IPS-18a (cell line): ENCODE results near the gene TSSK2.

Experiments
- H3K27ac ChIP-seq: one replicate; pipeline ENCODE4 v1.5.1; 2013; ENCODE audit warnings: low read length
- H3K27me3 ChIP-seq: one replicate; pipeline ENCODE4 v1.6.1; 2013; ENCODE audit warnings: mild to moderate bottlenecking, low read length; ENCODE audit not compliant: control insufficient read depth, insufficient read depth
- H3K36me3 ChIP-seq: one replicate; pipeline ENCODE4 v1.6.1; 2013; ENCODE audit warnings: low read depth, low read length; ENCODE audit not compliant: control insufficient read depth
- H3K4me1 ChIP-seq: one replicate; pipeline ENCODE4 v1.6.1; 2013; ENCODE audit warnings: low read depth, low read length; ENCODE audit not compliant: control insufficient read depth
- H3K4me3 ChIP-seq: one replicate; pipeline ENCODE4 v1.5.1; 2013; ENCODE audit warnings: low read length
- H3K9ac ChIP-seq: one replicate; pipeline ENCODE4 v1.6.1; 2013; ENCODE audit warnings: mild to moderate bottlenecking, low read length, moderate library complexity
- H3K9me3 ChIP-seq: one replicate; pipeline ENCODE4 v1.6.1; 2013; ENCODE audit warnings: low read depth, low read length; ENCODE audit not compliant: control insufficient read depth

Gene TSSK2

DNA sequence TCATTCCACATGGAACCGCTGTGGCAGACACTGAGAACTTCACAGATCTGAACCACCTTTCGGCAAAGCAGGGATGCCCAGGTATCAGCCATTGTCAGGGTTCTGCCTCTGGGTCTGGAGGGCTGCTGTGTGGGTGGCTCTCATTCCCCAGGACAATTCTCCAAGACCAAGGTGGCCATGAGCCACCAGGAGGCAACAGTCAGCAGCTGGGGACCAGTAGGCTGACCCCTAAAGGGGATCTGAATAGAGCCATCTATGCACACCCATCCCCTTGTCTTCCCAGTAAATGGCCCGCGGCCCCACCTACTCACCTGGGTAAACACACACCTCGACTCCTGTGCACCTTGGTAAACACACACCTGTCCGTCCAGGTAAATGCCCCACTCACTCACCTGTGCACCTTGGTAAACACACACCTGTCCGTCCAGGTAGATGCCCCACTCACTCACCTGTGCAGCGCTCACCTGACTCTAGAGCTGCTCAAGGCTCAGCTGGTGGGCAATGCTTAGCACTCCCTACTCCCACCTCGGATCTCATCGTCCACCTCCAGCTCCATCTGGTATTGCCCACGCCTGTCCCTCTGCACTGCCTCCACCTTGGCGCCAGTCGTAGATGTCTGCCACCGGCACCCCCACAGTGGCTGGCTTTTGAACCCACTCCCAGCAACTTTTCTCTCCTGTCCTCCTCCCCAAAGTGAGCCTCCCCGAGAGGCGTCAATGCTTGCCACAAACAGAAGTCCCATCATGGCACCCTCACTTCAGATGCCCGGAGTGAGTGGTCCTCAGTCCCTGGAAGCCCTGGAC is 37.2 kb downstream of the TSSK2 start:
- Histone ChIP-seq H3K27ac (no peak overlapping the region), H3K27me3 (peaks cover 54% of the 10 kb centered on the region), H3K9ac (no peak overlapping the region), H3K4me1 (peaks cover 6% of the 10 kb centered on the region), H3K4me3 (no peak overlapping the region), H3K36me3 (no peaks in the 10 kb centered on the region), H3K9me3 (no peaks in the 10 kb centered on the region)

- Histone ChIP-seq H3K27ac (no peak overlapping the region), H3K4me1 (peaks cover 6% of the 10 kb centered on the region), H3K36me3 (peaks cover 6% of the 10 kb centered on the region), H3K9me3 (no peaks in the 10 kb centered on the region), H3K27me3 (peaks cover 54% of the 10 kb centered on the region), H3K4me3 (peak overlapping the region; percentile 42), H3K9ac (no peak overlapping the region)
Observed at GRCh38 chr22:19169002-19169946, 38.2 kb downstream of the TSSK2 start.

DNA sequence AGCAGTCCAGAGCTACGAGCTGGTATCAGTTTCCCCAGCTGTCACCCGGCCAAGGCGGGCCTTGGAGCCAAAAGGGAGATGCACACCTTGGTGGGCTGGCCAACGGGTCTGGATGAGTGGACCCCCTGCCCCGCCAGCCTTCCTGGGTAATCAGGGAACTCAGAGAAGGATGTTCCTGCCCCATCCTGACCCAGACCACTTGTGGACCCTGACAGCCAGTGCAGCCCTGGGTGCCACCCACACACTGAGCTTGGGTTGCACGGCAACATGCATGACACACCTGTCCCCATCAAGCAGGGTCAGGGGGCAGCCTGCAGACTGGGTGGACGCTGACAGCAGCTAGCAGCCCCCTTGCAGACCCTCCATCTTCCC is 38.8 kb downstream of the TSSK2 start:
- H3K9ac ChIP-seq, result no peak overlapping the region
- no peak overlapping the region for H3K27ac ChIP-seq
- H3K4me1 ChIP-seq, result peaks cover 11% of the 10 kb centered on the region
- H3K36me3 ChIP-seq, result peaks cover 6% of the 10 kb centered on the region
- H3K4me3 ChIP-seq, result peak overlapping the region; percentile 42
- H3K9me3 ChIP-seq, result no peaks in the 10 kb centered on the region
- H3K27me3 ChIP-seq, result peaks cover 54% of the 10 kb centered on the region

GRCh38 chr22:19172213-19173046 is 41.3 kb downstream of the TSSK2 start:
- Histone ChIP-seq H3K4me3 (peak overlapping the region; percentile 94), H3K9me3 (no peaks in the 10 kb centered on the region), H3K27ac (no peak overlapping the region), H3K36me3 (peaks cover 10% of the 10 kb centered on the region), H3K27me3 (peaks cover 36% of the 10 kb centered on the region), H3K4me1 (peaks cover 18% of the 10 kb centered on the region), H3K9ac (peak overlapping the region; percentile 94)

GRCh38 chr22:19173047-19174035 is 42.2 kb downstream of the TSSK2 start:
- Histone ChIP-seq H3K27me3 (peaks cover 27% of the 10 kb centered on the region), H3K36me3 (peaks cover 10% of the 10 kb centered on the region), H3K4me1 (peaks cover 18% of the 10 kb centered on the region), H3K9me3 (no peaks in the 10 kb centered on the region), H3K4me3 (peak overlapping the region; percentile 94), H3K9ac (no peak overlapping the region), H3K27ac (no peak overlapping the region)

DNA sequence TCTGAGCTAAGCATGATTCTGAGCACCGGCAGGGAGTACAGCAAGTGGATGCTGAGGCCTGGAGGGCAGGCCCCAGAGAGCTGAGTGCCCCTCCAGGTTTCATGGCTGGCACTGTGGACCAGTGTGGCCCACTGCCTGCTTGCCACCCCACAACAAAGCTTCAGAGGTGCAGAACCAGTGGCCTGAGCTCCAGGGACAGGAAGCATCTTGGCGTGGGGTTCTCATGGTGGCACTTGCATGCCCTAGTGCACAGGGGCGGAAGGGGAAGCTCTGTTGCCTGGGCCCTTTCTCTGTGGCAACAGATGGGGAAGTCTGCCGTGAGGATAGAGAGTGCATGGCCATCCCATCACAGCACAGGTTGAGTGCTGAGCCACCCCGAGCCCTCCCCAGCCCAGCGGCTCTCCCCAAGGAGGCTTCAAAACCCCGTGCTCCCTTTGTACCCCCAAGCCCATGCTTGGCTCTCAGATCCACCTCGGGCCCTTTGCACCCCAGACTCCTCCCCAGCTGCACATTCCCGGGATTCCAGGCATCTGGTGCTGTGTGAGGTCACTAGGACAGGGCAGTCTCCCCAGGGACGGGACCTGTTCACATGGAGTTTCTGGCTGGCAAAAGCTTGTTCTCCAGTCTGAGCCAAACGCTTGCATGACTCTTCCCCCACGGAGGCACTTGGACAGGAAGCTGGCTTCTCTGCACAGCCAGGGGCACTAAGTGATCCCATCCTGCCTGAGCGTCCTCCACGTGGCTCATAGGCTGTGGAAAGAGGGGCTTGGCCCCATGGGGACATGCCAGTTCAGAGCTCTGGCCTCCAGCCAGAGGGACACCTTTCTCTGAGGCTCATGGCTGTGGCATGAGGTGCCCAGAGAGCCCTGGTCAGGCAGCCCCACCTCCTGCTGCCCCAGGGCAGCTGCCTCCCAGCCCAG is 43.3 kb downstream of the TSSK2 start:
- H3K4me1 ChIP-seq, result peaks cover 18% of the 10 kb centered on the region
- H3K4me3 ChIP-seq, result no peak overlapping the region
- H3K36me3 ChIP-seq, result peaks cover 10% of the 10 kb centered on the region
- peak overlapping the region; percentile 22 for H3K27ac ChIP-seq
- no peaks in the 10 kb centered on the region for H3K9me3 ChIP-seq
- H3K9ac ChIP-seq, result no peak overlapping the region
- H3K27me3 ChIP-seq, result peaks cover 17% of the 10 kb centered on the region

DNA sequence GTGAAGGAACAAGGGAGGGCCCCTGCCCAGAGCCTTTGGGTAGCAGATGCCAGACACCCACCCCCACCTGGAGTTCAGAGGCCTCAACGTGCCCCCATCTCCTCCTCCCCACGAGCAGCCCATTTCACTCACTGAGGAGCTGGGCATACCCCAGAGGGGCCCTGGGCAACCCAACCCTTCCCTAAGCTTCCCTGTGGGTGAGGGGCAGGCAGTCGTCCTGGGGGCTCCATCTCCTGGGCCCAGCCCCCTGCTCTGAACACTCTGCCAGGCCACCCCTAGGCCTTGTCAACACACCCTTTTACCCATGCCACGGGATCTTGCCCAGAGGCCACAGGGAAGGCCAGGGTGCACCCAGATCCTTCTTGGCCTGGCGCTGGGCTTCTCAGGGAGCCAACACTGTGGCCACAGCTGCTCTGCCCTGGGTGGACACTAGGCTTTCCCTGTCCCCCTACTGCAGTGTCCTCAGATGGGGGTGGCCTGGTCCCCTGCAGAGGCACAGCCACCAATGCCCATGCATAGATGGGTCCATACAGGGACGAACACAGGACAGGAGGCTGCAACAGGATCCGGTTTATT is 44.0 kb downstream of the TSSK2 start:
- Histone ChIP-seq H3K27ac (no peak overlapping the region), H3K4me1 (peaks cover 18% of the 10 kb centered on the region)

GRCh38 chr22:19175602-19176174 is 44.6 kb downstream of the TSSK2 start:
- peaks cover 10% of the 10 kb centered on the region for H3K36me3 ChIP-seq
- H3K9ac ChIP-seq, result no peak overlapping the region
- H3K4me3 ChIP-seq, result no peak overlapping the region
- H3K27ac ChIP-seq, result no peak overlapping the region
- H3K4me1 ChIP-seq, result peaks cover 18% of the 10 kb centered on the region
- H3K9me3 ChIP-seq, result no peaks in the 10 kb centered on the region
- H3K27me3 ChIP-seq, result peaks cover 4% of the 10 kb centered on the region

More for the DNA sequence above, 44.0 kb downstream of the TSSK2 start:
- H3K4me3 ChIP-seq, result no peak overlapping the region
- no peak overlapping the region for H3K9ac ChIP-seq
- peaks cover 10% of the 10 kb centered on the region for H3K36me3 ChIP-seq
- peaks cover 9% of the 10 kb centered on the region for H3K27me3 ChIP-seq
- no peaks in the 10 kb centered on the region for H3K9me3 ChIP-seq

- no peaks in the 10 kb centered on the region for H3K9me3 ChIP-seq
- H3K9ac ChIP-seq, result no peak overlapping the region
- H3K36me3 ChIP-seq, result peaks cover 10% of the 10 kb centered on the region
- H3K4me1 ChIP-seq, result peaks cover 18% of the 10 kb centered on the region
- H3K27me3 ChIP-seq, result no peaks in the 10 kb centered on the region
- no peak overlapping the region for H3K4me3 ChIP-seq
- no peak overlapping the region for H3K27ac ChIP-seq
Observed at GRCh38 chr22:19176175-19176643, 45.1 kb downstream of the TSSK2 start.
